Measurements from ENCODE around the gene ZNF283.
A peak's percentile ranks its signal among the peaks of the same experiment; 100 is the strongest.
"Not testable (repeated sequence)": the region's sequence is repeated elsewhere in the genome, so short reads cannot be mapped to it uniquely, and the experiment has no call there.

Gene ZNF283

DNA sequence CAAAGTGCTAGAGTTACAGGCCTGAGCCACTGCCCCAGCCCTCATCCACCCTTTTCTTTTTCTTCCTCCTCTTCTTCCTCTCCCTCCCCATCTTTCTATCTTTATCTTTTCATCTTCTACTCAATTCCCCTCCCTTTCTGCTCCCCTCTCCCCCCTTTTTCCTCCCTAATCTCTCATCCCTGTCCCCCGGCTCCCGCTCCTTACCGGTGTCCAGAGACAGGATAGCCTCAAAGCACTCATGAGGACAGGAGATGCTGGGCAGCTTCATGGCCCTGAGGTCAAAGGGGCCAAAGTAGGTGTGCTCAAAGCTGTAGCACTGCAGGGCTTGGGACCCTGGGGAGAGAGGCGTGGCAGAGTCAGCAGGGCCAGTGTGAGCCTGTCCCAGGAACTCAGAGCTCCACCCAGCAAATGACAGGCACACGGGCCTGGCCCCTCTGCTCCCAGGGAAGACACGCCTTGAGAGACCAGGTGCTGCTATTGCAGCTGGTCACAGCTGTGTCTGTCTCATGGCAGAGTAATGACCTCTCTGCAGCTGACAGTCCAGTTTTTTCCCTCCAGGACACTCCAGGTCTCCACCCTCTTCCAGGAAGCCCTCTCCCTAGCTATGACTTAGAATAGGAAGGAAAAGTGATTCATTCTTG lies 27.5 kb upstream of the ZNF283 start:
- no peak for DNase-seq (ENCODE audit: low spot score)

DNA sequence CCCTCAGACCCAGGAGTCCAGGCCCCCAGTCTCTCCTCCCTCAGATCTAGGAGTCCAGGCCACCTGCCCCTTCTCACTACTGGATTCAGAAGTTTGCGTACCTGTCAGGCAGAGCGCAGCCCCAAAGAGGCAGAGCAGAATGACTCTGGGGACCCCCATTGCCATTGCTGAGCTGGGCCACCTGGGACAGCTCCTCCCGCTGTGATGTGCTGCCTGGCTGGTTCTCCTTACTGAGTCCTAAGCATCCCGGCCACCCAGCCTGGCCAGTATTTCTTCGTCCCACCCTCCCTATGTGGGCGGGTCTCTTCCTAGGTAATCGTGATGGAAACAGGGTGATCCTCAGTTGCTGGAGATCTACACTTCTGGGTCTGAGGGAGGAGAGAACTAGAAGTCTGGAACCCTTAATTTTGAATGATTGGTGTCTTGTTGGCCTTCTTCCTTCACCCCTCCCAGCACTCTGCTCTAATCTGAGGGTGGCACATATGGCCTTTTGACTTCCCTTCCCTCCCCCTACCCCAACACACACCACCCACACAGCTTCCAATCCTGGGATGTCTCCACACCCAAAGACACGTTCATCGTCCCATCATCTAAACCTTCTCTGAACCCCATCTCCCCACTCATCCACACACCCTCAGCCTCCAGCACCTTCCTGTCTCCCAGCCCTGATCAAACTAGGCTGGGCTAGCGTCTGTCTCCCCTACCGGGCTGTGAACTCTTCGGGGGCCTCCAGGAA lies 24.7 kb upstream of the ZNF283 start, which contains the start of gene LYPD5:
LYPD5 (minus strand) TSS at position 232 of the 736 bp plus-strand sequence; CDS start at position 165, 67 bp downstream.
- DNase-seq (ENCODE audit: low spot score) = no peak

DNA sequence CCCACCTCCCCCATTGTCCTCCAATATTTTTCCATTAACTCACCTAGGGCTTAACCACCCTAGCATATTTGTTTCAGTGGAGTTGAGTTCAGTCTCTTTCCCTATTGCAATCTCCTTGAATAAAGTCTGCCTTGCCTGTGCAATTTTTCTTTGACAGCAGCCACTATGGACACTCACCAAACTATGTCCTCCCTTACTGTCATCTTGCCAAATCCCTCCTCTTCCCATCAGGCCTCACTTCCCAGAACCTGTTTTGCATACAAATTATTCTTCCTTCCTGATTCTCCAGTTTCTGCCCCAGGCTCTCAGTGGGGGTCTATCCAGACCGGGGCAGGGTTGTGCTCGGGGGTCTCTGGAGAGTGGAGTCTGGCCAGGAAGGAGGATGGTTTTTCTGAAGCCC lies 22.7 kb upstream of the ZNF283 start:
- no peak for DNase-seq (ENCODE audit: low spot score)

DNA sequence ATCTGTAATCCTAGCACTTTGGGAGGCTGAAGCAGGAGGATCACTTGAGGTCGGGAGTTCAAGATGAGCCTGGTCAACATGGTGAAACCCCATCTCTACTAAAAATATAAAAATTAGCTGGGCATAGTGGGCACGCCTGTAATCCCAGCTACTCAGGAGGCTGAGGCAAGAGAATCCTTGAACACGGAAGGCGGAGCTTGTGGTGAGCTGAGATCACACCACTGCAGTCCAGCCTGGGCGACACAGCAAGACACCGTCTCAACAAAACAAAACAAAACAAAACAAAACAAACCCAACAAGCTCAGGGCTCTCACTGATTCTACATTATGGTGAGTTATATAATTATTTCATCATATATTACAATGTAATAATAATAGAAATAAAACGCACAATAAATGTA lies 20.7 kb upstream of the ZNF283 start:
- DNase-seq (ENCODE audit: low spot score) = not testable (repeated sequence)

DNA sequence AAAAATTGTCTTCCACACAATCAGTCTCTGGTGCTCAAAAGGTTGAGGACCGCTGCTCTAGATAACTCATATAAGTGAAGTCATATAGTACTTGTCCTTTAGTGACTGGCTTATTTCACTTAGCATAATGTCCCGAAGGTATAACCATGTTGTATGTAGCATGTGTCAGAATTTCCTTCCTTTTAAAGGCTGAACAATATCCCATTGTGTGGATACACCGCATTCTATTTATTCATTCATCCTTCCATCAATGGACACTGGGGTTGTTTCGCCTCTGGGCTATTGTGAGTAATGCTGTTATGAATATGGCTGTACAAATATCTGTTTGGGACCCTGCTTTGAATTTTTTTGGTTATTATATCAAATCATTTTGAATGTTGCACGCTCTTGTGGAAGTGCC lies 20.3 kb upstream of the ZNF283 start:
- no peak for DNase-seq (ENCODE audit: low spot score)

DNA sequence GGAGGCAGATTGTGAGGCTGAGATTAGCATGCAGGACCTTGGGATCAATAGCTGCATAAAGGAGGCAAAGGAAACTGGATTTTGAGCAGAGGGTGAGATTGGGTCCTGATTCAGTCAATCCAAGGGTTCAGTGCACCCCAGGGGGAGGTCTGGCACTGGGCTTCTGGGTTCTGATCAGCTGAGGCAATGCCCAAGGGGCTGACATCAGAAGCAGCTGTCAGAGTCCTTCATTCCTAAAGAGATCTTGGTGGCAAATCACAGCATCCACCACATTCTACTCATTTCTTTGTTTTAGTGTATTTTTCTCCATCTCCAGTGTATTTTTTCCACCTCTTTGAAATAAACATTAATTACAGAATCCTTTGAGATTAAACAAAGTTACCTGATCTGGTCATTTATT lies 19.5 kb upstream of the ZNF283 start:
- DNase-seq (ENCODE audit: low spot score) = no peak

DNA sequence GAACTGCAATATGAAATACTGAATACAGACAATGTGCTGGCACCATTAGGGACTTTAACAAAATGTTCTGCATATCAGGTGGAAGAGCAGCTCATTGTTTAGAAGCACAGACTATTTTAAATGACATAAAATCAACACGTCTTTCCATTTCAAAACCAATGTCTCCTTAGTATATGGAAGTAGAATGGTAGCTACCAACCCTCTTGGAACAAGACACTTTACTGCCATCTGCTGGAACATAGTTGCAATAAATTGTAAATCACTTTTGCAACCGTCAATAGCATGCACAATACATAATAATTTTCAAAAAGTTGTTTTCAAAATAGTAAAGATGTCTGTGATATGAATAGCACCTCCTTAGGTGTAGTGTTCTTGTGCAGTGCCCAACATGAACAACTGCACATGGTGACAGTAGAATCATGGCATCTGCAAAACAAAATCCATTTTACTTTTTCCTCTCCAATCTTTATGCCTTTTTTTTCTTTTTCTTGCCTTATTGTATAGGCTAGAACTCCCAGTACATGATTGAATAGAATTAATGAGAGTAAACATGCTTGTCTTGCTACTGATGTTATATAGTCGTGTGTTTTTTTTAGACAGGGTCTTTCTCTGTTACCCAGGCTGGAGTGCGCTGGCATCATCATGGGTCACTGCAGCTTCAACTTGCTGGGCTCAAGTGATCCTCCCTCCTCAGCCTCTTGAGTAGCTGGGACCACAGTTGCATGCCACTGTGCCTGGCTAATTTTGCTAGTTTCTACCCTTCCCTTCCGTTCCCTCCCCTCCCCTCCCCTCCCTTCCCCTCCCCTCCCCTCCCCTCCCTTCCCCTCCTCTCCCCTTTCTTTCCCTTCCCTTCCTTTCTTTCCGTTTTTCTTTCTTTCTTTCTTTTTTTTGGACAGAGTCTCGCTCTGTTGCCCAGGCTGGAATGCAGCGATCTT lies 17.1 kb upstream of the ZNF283 start:
- DNase-seq (ENCODE audit: low spot score) = peak; percentile 61

DNA sequence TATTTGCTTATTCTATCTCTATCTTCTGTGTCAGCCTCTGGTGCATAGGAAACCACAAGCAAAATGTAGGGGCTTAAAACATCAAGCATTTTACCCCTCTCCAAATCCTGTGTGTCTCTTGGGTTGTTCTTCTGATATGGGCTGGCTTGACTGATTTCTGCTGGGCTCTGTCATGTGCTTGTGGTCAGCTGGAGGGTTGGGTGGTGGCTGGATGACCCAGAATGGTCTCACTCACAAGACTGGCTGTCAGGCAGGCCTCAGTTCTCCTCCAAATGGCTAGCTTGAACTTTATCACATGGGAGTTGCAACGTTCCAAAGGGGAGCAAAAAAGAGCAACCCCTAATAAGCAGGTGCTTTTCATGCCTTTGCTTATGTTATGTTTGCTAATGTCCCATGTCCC lies 15.3 kb upstream of the ZNF283 start:
- no peak for DNase-seq (ENCODE audit: low spot score)

DNA sequence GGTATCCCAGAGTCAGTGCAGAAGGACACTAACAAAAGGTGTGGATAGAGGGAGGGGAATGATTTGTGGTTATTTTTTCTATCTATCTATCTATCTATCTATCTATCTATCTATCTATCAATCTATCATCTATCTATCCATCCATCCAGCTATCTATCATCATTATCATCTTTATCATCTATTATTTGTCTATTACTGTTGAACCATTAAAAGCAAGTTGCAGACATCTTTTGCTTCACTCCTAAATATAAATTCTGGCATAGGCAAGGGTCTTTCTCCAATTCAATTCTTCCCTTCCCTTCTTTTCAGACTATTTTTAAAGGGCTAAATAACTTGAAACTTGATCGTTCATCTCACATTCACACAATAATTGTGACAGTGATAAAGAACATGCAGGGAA lies 14.9 kb upstream of the ZNF283 start:
- no peak for DNase-seq (ENCODE audit: low spot score)

DNA sequence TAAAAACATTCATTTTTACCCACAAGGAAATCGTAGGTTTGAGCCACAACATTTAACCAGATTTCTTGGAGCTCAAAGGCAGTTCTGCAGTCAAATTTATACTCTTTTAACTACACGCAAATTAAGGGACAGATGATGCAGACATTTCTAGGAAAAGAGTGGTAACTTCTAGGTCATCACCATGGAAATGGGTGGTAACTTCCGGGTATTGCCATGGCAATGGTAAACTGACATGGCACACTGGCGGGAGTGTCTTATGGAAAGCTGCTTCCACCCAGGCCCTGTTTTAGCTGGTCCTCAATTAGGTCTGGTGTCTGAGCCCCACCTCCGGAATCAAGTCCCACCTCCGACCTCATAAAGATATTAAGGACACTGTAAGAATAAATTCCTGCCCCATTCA lies 14.4 kb upstream of the ZNF283 start:
- DNase-seq (ENCODE audit: low spot score) = peak; percentile 38

DNA sequence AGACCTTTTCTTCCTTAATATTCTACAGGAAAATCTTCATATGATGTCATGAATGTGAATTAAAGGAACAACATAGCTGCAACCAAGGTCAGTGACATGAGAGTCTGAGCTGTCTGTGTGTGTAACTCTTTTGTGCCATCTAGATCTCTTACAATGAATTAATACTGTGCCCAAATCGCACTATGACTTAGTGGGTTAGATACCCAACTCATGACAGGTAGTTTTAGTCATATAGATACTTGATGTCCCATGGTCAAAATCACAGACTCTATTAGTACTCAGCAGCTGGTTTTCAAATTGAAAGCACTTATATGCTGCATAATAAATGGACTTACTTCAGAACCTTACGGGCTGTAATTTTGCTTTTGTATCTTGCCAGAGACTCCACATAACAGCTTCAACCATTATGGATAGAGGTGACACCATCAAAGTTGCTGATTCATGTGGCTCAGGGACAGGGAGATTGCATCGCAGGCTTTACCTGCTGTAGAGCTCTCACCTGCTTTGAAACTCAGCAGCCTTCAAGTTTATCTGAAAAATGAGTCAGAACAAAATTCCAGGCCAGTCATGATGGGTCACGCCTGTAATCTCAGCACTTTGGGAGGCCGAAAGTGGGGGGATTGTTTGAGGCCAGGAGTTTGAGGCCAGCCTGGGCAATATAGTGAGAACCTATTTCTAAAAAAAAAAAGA lies 12.3 kb upstream of the ZNF283 start:
- DNase-seq (ENCODE audit: low spot score) = no peak

DNA sequence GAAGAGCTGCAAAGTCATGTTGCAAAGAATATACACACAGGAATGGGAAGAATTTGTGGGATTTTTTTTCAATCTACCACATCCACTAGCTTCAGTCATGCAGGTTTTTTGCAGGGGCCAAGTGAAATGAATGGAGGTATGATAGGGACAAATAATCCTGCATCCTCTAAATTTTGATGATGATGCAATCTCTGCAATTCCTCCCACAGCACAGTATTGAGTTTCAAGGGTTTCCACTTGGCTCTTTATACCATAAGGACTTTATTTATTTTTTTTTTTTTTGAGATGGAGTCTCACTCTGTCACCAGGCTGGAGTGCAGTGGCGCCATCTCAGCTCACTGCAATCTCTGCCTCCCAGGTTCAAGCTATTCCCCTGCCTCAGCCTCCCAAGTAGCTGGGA lies 9.7 kb upstream of the ZNF283 start:
- DNase-seq (ENCODE audit: low spot score) = not testable (repeated sequence)

DNA sequence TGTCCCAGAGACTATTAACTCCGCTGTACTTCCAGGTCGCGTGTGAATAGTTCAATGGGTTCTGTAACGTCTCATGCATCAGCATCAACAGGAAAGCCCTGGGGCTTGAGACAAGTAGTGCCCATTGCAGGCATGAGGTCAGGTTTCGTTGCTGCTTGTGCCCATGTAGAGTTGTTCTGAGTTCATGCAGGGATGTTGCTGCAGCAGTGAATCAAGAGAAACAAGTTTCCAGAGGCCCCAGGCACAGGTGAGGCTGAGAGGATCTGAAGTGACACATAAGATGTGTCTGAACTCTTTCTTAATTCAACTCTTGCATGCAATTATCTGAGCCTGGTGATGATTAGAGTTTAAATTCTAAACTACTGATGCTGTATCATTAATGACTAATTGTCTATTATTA lies 8.6 kb upstream of the ZNF283 start:
- DNase-seq (ENCODE audit: low spot score) = no peak

DNA sequence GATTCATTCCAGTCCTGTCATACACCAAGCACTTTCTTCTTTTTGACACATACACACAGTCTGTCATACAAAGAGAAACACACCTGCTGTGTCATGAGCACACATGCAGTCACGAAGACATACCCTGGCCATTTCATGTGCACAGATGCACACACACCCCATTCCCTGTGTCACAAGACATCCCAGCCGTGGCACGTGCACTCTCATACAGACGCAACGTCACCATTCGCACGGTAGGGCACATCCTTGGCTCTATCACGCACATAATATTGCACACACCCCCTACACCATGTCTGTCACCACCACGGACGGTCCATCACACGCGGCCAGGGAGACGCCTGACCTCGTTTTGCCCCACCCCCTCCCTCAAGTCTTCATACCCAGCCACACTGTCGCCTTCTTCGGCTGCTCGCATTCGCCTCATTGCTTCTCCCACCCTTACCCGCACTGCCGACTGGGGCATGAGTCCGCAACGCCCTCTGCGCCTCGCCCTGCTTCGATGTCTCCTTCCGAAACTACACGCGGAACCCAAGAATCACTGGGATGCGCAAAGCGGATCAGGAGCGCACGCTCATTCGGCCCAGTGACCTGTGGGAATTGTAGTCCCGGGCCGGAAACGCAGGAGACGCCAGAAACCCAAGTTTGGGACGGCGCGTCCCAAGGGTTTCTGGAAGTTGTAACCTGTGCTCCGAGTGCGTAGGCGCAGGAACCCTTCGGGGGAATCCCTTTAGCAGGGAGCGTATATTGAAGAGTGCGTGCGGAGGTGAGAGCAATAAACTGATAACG lies 6.8 kb upstream of the ZNF283 start:
- peak; percentile 17 for DNase-seq (ENCODE audit: low spot score)

DNA sequence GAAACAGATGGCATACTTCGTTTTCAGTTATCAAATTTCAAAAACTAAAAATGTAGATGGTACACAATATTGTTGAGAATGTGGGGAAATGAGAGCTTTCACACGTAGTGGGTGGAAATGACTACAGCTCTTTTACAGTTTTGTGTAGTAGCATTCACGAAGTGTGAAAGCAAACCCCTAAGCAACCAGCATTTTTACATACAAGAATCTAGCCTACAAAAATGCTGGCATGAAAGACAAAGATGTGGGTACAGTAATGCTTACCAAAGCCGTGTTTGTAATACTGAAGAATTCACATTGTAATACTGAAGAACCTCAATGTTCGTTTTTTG lies 6.3 kb upstream of the ZNF283 start:
- no peak for DNase-seq (ENCODE audit: low spot score)

DNA sequence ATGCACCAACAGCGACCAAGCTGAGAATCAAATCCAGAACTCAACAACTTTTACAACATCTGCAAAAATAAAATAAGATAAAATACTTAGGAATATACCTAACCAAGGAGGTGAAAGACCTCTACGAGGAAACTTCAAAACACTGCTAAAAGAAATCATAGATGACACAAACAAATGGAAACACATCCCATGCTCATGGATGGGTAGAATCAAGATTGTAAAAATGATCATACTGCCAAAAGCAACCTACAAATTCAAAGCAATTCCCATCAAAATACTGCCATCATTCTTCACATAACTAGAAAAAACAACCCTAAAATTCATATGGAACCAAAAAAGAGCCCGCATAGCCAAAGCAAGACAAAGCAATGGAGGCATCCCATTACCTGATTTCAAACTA lies 3.3 kb upstream of the ZNF283 start:
- not testable (repeated sequence) for DNase-seq (ENCODE audit: low spot score)

DNA sequence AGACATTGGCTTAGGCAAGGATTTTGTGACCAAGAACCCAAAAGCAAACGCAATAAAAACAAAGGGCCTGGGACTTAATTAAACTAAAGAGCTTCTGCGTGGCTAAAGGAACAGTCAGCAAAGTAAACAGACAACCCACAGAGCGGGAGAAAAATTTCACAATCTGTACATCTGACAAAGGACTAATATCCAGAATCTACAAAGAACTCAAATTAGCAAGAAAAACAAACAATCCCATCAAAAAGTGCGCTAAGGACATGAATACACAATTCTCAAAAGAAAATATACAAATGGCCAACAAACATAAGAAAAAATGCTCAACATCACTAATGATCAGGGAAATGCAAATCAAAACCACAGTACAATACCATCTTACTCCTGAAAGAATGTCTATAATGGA lies 2.5 kb upstream of the ZNF283 start:
- not testable (repeated sequence) for DNase-seq (ENCODE audit: low spot score)

DNA sequence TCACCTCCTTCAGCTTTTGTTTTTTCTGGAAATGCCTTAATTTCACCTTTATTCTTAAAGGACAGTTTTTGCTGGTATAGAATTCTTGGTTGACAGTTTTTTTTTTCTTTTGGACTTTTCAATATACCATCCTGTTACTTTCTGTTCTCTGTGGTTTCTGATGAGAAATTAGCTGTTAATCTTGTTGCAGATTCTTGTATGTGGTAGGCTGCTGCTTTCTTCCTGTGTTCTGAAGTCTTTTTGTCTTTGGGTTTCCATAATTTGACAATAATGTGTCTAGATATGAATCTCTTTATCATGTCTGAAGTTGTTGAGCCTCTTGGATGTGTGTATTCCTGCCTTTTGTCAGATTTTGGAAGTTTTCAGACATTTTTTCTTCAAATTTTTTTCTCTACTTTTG lies 12.0 kb downstream of the ZNF283 start:
- DNase-seq (ENCODE audit: low spot score) = no peak

DNA sequence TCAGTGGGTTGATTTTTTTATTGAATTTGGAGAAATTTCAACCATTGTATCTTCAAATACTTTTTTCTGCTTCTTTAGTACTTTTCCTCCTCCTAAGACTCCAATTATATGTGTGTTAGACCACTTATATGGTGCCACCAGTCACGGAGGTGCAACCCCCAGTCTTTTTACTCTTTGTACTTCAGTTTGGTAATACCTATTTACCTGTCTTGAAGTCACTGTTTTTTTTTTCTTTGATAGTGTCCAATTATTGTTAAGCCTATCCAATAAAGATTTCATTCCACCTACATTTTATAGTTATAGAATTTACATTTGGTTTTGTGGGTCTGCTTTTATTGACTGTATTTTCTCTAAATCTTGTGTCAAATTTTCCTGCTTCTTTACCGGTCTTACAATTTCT lies 14.9 kb downstream of the ZNF283 start:
- DNase-seq (ENCODE audit: low spot score) = no peak

DNA sequence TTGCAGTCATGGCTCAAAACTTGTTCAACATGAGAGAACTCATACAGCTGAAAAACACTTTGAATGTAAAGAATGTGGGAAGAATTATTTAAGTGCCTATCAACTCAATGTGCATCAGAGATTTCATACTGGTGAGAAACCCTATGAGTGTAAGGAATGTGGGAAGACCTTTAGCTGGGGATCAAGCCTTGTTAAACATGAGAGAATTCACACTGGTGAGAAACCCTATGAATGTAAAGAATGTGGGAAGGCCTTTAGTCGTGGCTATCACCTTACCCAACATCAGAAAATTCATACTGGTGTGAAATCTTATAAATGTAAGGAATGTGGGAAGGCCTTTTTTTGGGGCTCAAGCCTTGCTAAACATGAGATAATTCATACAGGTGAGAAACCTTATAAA lies 20.1 kb downstream of the ZNF283 start:
- DNase-seq (ENCODE audit: low spot score) = no peak

DNA sequence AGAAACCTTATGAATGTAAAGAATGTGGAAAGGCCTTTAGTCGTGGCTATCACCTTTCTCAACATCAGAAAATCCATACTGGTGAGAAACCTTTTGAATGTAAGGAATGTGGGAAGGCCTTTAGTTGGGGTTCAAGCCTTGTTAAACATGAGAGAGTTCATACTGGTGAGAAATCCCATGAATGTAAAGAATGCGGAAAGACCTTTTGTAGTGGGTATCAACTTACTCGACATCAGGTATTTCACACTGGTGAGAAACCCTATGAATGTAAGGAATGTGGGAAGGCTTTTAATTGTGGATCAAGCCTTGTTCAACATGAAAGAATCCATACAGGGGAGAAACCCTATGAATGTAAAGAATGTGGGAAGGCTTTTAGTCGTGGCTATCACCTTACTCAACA lies 20.8 kb downstream of the ZNF283 start:
- no peak for DNase-seq (ENCODE audit: low spot score)

DNA sequence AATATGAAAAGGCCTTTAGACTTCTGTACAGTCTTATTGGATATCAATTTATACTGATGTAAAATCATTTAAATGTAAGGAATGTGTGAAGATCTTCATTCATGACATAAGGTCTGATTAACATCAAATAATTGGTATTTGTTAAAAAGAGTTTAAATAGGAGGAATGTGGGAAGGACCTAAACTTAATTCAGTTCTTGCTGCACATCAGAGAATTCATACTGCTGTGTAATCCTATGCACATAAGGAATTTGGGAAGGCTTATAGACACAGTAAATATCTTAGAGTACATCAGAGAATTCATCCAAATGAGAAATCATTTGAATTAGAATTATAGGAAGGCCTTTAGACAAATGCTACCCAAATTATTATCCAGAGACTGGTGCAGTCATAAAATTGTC lies 21.7 kb downstream of the ZNF283 start:
- no peak for DNase-seq (ENCODE audit: low spot score)

Measured in CD4-positive, alpha-beta T cell treated with Interleukin-15 for 4 hours (primary cell).